ENCODE measurements around the gene CNTLN. TPM values are rescaled to one million over a fixed set of nuclear protein-coding genes. Genes with fewer than 3 reads are reported as not detected.
A peak's percentile ranks its signal among the peaks of the same experiment; 100 is the strongest.

CNTLN gene, protein sequence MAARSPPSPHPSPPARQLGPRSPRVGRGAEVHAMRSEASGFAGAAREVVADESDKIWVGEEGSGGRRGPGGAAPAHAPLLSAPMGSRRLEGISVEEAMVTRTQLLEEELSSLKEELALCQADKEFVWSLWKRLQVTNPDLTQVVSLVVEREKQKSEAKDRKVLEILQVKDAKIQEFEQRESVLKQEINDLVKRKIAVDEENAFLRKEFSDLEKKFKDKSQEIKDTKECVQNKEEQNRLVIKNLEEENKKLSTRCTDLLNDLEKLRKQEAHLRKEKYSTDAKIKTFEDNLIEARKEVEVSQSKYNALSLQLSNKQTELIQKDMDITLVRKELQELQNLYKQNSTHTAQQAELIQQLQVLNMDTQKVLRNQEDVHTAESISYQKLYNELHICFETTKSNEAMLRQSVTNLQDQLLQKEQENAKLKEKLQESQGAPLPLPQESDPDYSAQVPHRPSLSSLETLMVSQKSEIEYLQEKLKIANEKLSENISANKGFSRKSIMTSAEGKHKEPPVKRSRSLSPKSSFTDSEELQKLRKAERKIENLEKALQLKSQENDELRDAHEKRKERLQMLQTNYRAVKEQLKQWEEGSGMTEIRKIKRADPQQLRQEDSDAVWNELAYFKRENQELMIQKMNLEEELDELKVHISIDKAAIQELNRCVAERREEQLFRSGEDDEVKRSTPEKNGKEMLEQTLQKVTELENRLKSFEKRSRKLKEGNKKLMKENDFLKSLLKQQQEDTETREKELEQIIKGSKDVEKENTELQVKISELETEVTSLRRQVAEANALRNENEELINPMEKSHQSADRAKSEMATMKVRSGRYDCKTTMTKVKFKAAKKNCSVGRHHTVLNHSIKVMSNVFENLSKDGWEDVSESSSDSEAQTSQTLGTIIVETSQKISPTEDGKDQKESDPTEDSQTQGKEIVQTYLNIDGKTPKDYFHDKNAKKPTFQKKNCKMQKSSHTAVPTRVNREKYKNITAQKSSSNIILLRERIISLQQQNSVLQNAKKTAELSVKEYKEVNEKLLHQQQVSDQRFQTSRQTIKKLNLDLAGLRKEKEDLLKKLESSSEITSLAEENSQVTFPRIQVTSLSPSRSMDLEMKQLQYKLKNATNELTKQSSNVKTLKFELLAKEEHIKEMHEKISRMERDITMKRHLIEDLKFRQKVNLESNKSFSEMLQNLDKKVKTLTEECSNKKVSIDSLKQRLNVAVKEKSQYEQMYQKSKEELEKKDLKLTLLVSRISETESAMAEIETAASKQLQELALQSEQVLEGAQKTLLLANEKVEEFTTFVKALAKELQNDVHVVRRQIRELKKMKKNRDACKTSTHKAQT (N-terminal part only)
- total RNA-seq: 13.6 and 14.6 TPM in 2 replicates
- long read RNA-seq, full-length matches to known transcripts: 4 of 13 reads
- long read RNA-seq, partial matches to known transcripts: 5 of 13 reads
- long read RNA-seq, other reads (novel, unspliced or antisense): 4 of 13 reads

DNA sequence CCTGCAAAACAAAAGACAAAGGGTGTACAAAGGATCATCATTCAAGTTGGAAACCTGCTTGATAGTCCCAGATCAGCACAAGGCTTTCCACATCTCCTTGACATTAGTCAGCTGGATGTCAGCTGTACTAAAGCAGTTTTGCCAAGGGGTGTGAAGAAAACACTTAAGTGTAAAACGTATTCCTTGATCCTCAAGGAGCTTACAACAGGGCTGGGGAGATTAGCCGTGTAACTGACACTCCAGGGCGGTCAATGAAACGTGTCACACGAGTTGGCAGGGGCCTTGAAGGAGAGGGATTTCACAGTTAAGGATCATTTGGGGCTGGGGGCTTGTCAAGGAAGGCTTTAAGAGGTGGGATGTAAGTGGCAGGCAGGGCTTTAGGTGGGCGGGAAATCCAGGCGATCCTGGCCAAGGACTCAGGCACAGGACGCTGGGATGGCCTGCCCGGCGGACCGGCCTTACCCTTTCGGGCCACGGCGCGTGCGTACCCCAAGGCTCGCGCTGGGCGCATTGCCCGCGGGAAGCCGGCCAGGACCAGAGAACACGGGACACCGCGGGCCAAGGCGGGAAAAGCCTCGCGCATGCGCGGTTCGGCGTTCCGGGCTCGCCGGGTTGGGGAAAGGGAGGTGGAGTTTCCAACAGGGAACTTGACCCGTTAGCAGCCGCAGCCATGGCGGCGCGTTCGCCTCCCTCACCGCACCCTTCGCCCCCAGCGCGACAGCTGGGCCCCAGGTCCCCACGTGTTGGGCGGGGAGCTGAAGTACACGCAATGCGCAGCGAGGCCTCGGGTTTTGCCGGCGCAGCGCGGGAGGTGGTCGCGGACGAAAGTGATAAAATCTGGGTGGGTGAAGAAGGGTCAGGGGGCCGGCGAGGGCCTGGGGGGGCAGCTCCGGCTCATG lies at the start of gene CNTLN:
Gene CNTLN (plus strand): TSS at position 645 of the 899 bp plus-strand sequence. CDS start 26 bp downstream, at position 671.
- Mint-ChIP-seq H3K9me3 (ENCODE audit: unreplicated experiment) (no peaks in the 10 kb centered on the region), H3K36me3 (ENCODE audit: unreplicated experiment) (no peaks in the 10 kb centered on the region), H3K4me3 (ENCODE audit: unreplicated experiment) (peak within 1 kb of the TSS; percentile 94), H3K27ac (ENCODE audit: unreplicated experiment) (peak within 1 kb of the TSS; percentile 96), H3K4me1 (ENCODE audit: unreplicated experiment) (peaks cover 36% of the 10 kb centered on the region), H3K27me3 (ENCODE audit: unreplicated experiment) (no peaks in the 10 kb centered on the region)
- DNase-seq (ENCODE audit: extremely low spot score, unreplicated experiment): peak; percentile 99
- TF ChIP-seq, protein P1, sequence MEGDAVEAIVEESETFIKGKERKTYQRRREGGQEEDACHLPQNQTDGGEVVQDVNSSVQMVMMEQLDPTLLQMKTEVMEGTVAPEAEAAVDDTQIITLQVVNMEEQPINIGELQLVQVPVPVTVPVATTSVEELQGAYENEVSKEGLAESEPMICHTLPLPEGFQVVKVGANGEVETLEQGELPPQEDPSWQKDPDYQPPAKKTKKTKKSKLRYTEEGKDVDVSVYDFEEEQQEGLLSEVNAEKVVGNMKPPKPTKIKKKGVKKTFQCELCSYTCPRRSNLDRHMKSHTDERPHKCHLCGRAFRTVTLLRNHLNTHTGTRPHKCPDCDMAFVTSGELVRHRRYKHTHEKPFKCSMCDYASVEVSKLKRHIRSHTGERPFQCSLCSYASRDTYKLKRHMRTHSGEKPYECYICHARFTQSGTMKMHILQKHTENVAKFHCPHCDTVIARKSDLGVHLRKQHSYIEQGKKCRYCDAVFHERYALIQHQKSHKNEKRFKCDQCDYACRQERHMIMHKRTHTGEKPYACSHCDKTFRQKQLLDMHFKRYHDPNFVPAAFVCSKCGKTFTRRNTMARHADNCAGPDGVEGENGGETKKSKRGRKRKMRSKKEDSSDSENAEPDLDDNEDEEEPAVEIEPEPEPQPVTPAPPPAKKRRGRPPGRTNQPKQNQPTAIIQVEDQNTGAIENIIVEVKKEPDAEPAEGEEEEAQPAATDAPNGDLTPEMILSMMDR (IDR thresholded peaks at IDR 0.05): no peak

DNA sequence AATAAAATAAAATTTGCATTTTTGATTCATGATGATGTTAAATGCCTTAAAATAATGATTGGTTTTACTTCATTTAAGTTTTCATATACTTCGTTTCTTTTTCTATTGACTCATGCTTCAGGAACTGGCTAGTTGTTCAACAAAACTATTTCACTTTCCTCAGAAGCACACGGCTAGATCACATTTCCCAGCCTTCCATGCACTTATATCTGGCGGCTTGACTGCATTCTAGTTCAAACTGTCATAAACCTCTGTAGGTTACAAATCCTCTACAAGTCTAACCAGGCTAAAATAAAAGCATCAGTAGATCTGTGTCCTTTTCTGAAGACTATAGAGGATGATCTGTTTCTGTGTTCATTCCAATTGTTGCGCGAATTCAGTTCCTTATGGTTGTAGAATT lies 46.3 kb upstream of the CNTLN start:
- Mint-ChIP-seq H3K27ac (ENCODE audit: unreplicated experiment) (no peak overlapping the region), H3K36me3 (ENCODE audit: unreplicated experiment) (no peaks in the 10 kb centered on the region), H3K4me1 (ENCODE audit: unreplicated experiment) (no peaks in the 10 kb centered on the region), H3K27me3 (ENCODE audit: unreplicated experiment) (peaks cover 13% of the 10 kb centered on the region), H3K9me3 (ENCODE audit: unreplicated experiment) (no peaks in the 10 kb centered on the region), H3K4me3 (ENCODE audit: unreplicated experiment) (no peak overlapping the region)
- TF ChIP-seq, protein P1 (IDR thresholded peaks at IDR 0.05): no peak
- no peak for DNase-seq (ENCODE audit: extremely low spot score, unreplicated experiment)

DNA sequence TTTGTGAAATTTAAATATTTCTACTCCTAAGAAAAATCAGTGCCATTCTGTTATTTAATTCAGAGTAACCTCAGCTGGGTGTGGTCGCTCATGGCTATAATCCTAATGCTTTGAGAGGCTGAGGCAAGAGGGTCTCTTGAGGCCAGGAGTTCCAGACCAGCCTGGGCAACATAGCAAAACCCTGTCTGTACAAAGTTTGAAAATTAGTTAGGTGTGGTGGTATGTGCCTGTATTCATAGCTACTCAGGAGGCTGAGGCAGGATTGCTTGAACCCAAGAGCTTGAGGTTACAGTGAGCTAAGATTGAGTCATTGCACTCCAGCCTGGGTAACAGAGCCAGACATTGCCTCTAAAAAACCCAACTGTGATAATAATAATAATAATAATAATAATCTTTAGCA lies 44.8 kb upstream of the CNTLN start:
- Mint-ChIP-seq H3K4me1 (ENCODE audit: unreplicated experiment) (no peaks in the 10 kb centered on the region), H3K4me3 (ENCODE audit: unreplicated experiment) (no peak overlapping the region), H3K27ac (ENCODE audit: unreplicated experiment) (no peak overlapping the region), H3K27me3 (ENCODE audit: unreplicated experiment) (peaks cover 23% of the 10 kb centered on the region), H3K9me3 (ENCODE audit: unreplicated experiment) (no peaks in the 10 kb centered on the region), H3K36me3 (ENCODE audit: unreplicated experiment) (no peaks in the 10 kb centered on the region)
- TF ChIP-seq, protein P1 (IDR thresholded peaks at IDR 0.05): no peak
- no peak for DNase-seq (ENCODE audit: extremely low spot score, unreplicated experiment)

DNA sequence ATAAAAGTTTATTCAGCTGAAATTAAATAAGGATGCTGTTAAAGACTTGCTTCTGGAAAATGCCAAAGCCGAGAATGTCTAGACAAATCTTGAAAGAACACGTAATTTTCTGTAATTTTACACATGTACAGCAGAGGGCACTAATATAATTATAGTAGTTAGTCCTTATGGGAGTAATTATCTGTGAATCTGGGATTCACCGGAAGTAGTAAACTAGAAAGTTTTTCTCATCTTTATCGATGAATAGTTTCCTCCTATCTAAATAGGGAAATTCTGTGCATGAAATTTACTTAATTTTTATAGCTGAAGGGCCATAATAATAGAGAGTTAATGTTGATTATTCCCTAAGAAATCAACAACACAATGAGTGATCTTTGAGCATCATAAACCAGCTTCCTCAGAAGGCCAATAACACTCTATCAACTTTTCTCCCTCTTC lies 18.4 kb upstream of the CNTLN start:
- H3K27ac Mint-ChIP-seq (ENCODE audit: unreplicated experiment): no peak overlapping the region
- H3K4me1 Mint-ChIP-seq (ENCODE audit: unreplicated experiment): peaks cover 2% of the 10 kb centered on the region
- H3K4me3 Mint-ChIP-seq (ENCODE audit: unreplicated experiment): no peak overlapping the region
- peaks cover 2% of the 10 kb centered on the region for H3K9me3 Mint-ChIP-seq (ENCODE audit: unreplicated experiment)
- H3K27me3 Mint-ChIP-seq (ENCODE audit: unreplicated experiment): no peaks in the 10 kb centered on the region
- H3K36me3 Mint-ChIP-seq (ENCODE audit: unreplicated experiment): no peaks in the 10 kb centered on the region
- TF ChIP-seq, protein P1 (IDR thresholded peaks at IDR 0.05): peak; percentile 66
- DNase-seq (ENCODE audit: extremely low spot score, unreplicated experiment): no peak

All from osteocyte (in vitro differentiated cells).